GM19395 (cell line): ENCODE data around the gene NOX3.
"Not testable (repeated sequence)": the region's sequence is repeated elsewhere in the genome, so short reads cannot be mapped to it uniquely, and the experiment has no call there.

Experiments
- ATAC-seq: cut with Tn5 transposase; IDR thresholded peaks from one replicate; pipeline ENCODE4 v1.9.1; 2021; ENCODE audit warnings: mild to moderate bottlenecking, moderate library complexity; ENCODE audit not compliant: unreplicated experiment

NOX3 gene

GRCh38 chr6:155468543-155468942, 12.9 kb upstream of the NOX3 start:
- ATAC-seq: not testable (repeated sequence)

GRCh38 chr6:155466539-155466938, 10.9 kb upstream of the NOX3 start:
- ATAC-seq: no peak

- no peak for ATAC-seq
These were observed 5.9 kb upstream of the NOX3 start for GRCh38 chr6:155461556-155461955.

- no peak for ATAC-seq
These were observed 1.2 kb downstream of the NOX3 start for GRCh38 chr6:155454471-155454870.

- ATAC-seq: no peak
These were observed 1.6 kb downstream of the NOX3 start for GRCh38 chr6:155454008-155454407.

- no peak for ATAC-seq
These were observed 3.1 kb downstream of the NOX3 start for GRCh38 chr6:155452576-155452975.

- not testable (repeated sequence) for ATAC-seq
These were observed 4.1 kb downstream of the NOX3 start for GRCh38 chr6:155451530-155451929.

- ATAC-seq: no peak
These were observed 5.4 kb downstream of the NOX3 start for GRCh38 chr6:155450240-155450581.

- ATAC-seq: no peak
These were observed 6.0 kb downstream of the NOX3 start for GRCh38 chr6:155449450-155450239.

- ATAC-seq: no peak
These were observed 6.8 kb downstream of the NOX3 start for GRCh38 chr6:155448668-155449449.

GRCh38 chr6:155447949-155448348, 7.7 kb downstream of the NOX3 start:
- ATAC-seq: no peak

- no peak for ATAC-seq
These were observed 10.4 kb downstream of the NOX3 start for GRCh38 chr6:155444952-155445903.

GRCh38 chr6:155444120-155444917, 11.3 kb downstream of the NOX3 start:
- no peak for ATAC-seq

- ATAC-seq: no peak
These were observed 12.5 kb downstream of the NOX3 start for GRCh38 chr6:155443168-155443567.

GRCh38 chr6:155442562-155442961, 13.1 kb downstream of the NOX3 start:
- no peak for ATAC-seq

- ATAC-seq: no peak
These were observed 14.6 kb downstream of the NOX3 start for GRCh38 chr6:155441112-155441465.

GRCh38 chr6:155440398-155441111, 15.1 kb downstream of the NOX3 start:
- no peak for ATAC-seq

- ATAC-seq: peak; percentile 74
These were observed 16.3 kb downstream of the NOX3 start for GRCh38 chr6:155439376-155439775.

- ATAC-seq: no peak
These were observed 18.5 kb downstream of the NOX3 start for GRCh38 chr6:155436981-155437749.
